Ascending aorta (tissue), 2 donors: ENCODE measurements around the gene SLC7A1. TPM values are rescaled to one million over a fixed set of nuclear protein-coding genes. Genes with fewer than 3 reads are reported as not detected.

Source experiments
- DNase-seq, 2 donors: peaks; one replicate each; pipeline ENCODE4 v3.0.0-alpha.2; 2019; ENCODE audit warnings: low spot score in 2 of 2
- H3K27ac ChIP-seq, 2 donors: fragments of 200-600 bp; sonication (generic); one replicate each; pipeline ENCODE4 v1.5.1; 2016 to 2017; ENCODE audit warnings: mild to moderate bottlenecking in 1 of 2
- H3K27me3 ChIP-seq: fragments of 200-600 bp; sonication (generic); one replicate; pipeline ENCODE4 v1.5.1; 2017
- H3K36me3 ChIP-seq, 2 donors: fragments of 200-600 bp; sonication (generic); one replicate each; pipeline ENCODE4 v1.5.1; 2016
- H3K4me1 ChIP-seq, 2 donors: fragments of 200-600 bp; sonication (generic); one replicate each; pipeline ENCODE4 v1.5.1; 2016 to 2017; ENCODE audit warnings: mild to moderate bottlenecking in 1 of 2
- H3K4me3 ChIP-seq, 2 donors: fragments of 200-600 bp; sonication (generic); one replicate each; pipeline ENCODE4 v1.5.1; 2016 to 2017; ENCODE audit warnings: mild to moderate bottlenecking in 1 of 2
- H3K9me3 ChIP-seq, 2 donors: fragments of 200-600 bp; sonication (generic); one replicate each; pipeline ENCODE4 v1.5.1; 2016
- intact Hi-C: fragments of 100-400 bp; cut with DNase I; formaldehyde crosslinking; loops from one replicate; pipeline ENCODE4 v1.15.1; 2023
- total RNA-seq: library from RNA; depleted of rRNA; stranded (reverse); fragments of >200 nt; gene quantifications from one replicate; pipeline ENCODE4 v1.1.0, GENCODE V29; 2016
- TF ChIP-seq, protein P1 (sequence below), 3 experiments: fragments of 200-600 bp in 2 of 3; fragments of 450-650 bp in 1 of 3; sonication (generic) in 2 of 3; IDR thresholded peaks; one replicate each; pipeline ENCODE4 v1.5.1; 2016 to 2019; ENCODE audit warnings: antibody characterized with exemption in 3 of 3, mild to moderate bottlenecking in 1 of 3, moderate library complexity in 1 of 3

SLC7A1 gene
- total RNA-seq, 1 donor from 2014 or later, result 17.2 TPM

DNA sequence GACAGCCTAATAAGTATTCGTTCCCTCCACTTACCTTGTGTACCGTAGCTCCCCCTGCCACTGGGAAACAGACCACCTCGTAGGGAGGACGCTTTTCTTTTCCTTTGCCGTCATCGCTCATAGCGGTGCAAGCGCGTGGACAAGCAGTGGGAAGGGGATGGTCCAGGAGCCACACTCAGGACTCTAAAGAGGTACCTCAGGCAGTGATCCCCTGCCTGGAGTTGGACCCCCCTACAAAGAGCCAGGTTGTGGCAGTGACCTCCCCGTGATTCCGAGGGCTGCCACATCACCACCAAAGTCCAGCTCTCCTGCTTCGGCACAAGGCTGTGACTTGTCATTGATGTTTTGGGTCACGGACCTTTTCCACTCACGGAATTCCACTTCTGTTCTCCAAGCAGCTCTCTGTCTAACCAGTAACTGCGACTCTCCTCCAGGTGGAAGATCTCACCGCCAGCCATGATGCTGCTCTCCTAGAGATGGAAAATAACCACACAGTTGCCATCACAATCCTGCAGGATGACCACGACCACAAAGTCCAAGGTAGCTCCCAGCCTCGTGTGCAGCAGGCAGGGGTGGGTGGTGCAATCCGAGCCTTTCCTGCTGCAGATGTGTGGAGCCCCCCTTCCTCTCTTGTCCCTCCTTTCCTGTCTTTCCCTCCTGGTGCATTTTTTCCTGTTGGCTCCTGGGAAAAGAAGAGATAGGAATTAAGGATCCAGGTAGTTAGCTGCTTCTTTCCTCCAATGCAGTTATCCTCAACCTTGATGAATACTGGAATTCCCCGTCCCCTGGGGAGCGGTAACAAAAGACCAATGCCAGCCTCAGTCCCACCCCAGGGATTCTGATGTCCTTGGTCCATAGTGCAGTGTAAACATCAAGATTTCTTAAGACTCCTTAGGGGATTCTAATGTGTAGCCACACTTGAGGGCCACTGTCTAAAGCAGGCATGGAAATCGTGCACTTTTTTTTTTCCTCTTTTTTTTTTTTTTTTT is 107.7 kb downstream of the SLC7A1 start:
- peak in 1 of 2 donors; percentile 44 for DNase-seq
- H3K9me3 ChIP-seq, result no peaks in the 10 kb centered on the region
- peaks cover 5 to 12% of the 10 kb centered on the region in 2 donors for H3K36me3 ChIP-seq
- H3K4me3 ChIP-seq, result no peak overlapping the region
- H3K27ac ChIP-seq, result no peak overlapping the region
- H3K4me1 ChIP-seq, result no peaks in the 10 kb centered on the region
- intact Hi-C loops, result no loop called here
- H3K27me3 ChIP-seq, result no peaks in the 10 kb centered on the region
- TF ChIP-seq, protein P1, sequence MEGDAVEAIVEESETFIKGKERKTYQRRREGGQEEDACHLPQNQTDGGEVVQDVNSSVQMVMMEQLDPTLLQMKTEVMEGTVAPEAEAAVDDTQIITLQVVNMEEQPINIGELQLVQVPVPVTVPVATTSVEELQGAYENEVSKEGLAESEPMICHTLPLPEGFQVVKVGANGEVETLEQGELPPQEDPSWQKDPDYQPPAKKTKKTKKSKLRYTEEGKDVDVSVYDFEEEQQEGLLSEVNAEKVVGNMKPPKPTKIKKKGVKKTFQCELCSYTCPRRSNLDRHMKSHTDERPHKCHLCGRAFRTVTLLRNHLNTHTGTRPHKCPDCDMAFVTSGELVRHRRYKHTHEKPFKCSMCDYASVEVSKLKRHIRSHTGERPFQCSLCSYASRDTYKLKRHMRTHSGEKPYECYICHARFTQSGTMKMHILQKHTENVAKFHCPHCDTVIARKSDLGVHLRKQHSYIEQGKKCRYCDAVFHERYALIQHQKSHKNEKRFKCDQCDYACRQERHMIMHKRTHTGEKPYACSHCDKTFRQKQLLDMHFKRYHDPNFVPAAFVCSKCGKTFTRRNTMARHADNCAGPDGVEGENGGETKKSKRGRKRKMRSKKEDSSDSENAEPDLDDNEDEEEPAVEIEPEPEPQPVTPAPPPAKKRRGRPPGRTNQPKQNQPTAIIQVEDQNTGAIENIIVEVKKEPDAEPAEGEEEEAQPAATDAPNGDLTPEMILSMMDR (IDR thresholded peaks at IDR 0.05), result no peak

DNA sequence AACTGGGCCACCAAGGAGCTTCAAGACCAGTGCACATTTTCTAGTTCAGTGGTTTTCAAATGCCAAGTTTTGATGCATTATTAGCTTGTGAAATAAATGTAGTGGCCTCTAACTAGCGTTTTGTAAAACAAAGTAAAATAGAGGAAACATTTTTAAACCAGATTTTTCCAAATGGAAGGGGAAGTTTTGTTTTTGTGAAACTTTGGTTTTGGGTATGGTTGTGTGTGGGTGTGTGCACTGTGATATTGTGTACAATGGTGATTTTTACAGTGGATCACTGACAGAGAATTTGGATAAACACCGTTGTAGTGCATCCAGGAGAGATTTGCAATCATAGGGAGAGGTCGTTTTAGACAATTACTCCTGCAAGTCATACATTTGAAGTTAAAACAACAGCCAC is 108.9 kb downstream of the SLC7A1 start:
- peaks cover 3 to 12% of the 10 kb centered on the region in 2 donors for H3K36me3 ChIP-seq
- intact Hi-C loops, result no loop called here
- H3K4me1 ChIP-seq, result no peaks in the 10 kb centered on the region
- TF ChIP-seq, protein P1 (IDR thresholded peaks at IDR 0.05), result no peak
- H3K9me3 ChIP-seq, result no peaks in the 10 kb centered on the region
- no peaks in the 10 kb centered on the region for H3K27me3 ChIP-seq
- no peak overlapping the region for H3K4me3 ChIP-seq
- H3K27ac ChIP-seq, result no peak overlapping the region
- no peak for DNase-seq

DNA sequence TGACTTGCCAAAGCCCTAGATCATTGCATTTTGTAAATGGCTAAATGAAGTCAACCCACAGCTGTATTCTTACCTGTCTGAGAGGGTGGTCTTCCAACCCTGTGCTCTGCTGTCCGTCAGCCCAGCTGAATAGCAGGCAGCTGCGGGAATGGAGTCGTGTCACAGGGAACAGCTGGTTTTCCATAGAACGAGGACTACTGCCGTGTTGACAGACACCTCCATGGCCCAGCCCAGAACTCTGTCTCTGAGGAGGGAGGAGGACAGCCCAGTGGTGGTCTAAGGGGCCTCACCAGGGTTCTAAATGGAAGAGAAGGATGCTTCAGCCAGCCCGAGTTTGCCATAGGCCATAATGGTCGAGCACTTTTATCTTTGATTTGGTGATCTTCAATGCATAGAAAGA is 110.7 kb downstream of the SLC7A1 start:
- H3K27ac ChIP-seq, result no peak overlapping the region
- no peaks in the 10 kb centered on the region for H3K9me3 ChIP-seq
- H3K4me3 ChIP-seq, result no peak overlapping the region
- intact Hi-C loops, result no loop called here
- no peaks in the 10 kb centered on the region for H3K27me3 ChIP-seq
- no peaks in the 10 kb centered on the region for H3K4me1 ChIP-seq
- H3K36me3 ChIP-seq, result peaks cover 3 to 15% of the 10 kb centered on the region in 2 donors
- TF ChIP-seq, protein P1 (IDR thresholded peaks at IDR 0.05), result no peak
- DNase-seq, result peak in 1 of 2 donors; percentile 5

DNA sequence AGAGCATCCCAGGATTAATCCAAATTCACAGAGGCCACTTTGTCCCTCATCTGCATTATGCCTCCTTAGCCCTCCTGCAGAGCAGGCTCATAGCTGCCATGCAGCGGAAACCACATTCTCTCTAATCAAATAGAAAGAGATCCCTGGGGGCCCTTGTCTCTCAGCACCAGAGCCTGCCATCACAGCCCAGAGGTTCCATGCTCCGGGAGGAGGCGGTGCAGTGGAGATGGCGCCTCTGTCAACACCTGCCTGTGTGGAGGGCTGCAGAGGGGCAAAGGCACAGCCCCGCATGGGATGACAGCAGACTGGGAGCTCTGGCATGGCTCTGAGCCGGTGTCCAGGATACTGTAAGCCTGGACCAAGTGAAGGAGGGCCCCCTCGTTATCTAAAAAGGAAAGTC is 111.3 kb downstream of the SLC7A1 start:
- H3K36me3 ChIP-seq, result peaks cover 3 to 10% of the 10 kb centered on the region in 2 donors
- TF ChIP-seq, protein P1 (IDR thresholded peaks at IDR 0.05), result no peak
- DNase-seq, result peak in 1 of 2 donors; percentile 34
- H3K4me3 ChIP-seq, result no peak overlapping the region
- H3K9me3 ChIP-seq, result no peaks in the 10 kb centered on the region
- no peaks in the 10 kb centered on the region for H3K4me1 ChIP-seq
- intact Hi-C loops, result no loop called here
- H3K27ac ChIP-seq, result no peak overlapping the region
- no peaks in the 10 kb centered on the region for H3K27me3 ChIP-seq

DNA sequence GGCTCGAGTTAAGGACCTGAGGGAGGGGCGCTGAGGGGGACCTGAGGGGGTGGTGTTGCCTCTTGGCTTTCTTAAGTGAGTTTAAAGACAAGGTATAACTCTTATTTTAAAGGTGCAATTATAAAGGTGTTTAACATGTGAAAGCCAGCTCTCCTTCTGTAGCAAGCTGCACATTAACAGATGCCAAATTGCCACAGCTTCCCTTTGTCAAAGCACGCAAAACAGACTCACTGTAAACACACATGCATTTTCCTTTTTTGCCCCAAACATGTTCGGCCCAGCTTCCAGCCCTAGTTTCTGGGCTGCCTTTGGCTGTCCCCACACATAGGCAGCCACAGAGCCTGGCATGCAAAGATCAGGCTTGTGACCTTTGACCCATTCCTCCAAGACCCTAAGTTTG is 111.9 kb downstream of the SLC7A1 start:
- no peak overlapping the region for H3K27ac ChIP-seq
- DNase-seq, result peak in 1 of 2 donors; percentile 11
- peaks cover 3 to 9% of the 10 kb centered on the region in 2 donors for H3K36me3 ChIP-seq
- TF ChIP-seq, protein P1 (IDR thresholded peaks at IDR 0.05), result no peak
- no peak overlapping the region for H3K4me3 ChIP-seq
- no peaks in the 10 kb centered on the region for H3K9me3 ChIP-seq
- no peaks in the 10 kb centered on the region for H3K27me3 ChIP-seq
- intact Hi-C loops, result no loop called here
- no peaks in the 10 kb centered on the region for H3K4me1 ChIP-seq
